HG03108 (cell line): ENCODE results near the gene KLHL9.
"Not testable (repeated sequence)": the region's sequence is repeated elsewhere in the genome, so short reads cannot be mapped to it uniquely, and the experiment has no call there.

ENCODE experiments used
- ATAC-seq: cut with Tn5 transposase; IDR thresholded peaks from one replicate; pipeline ENCODE4 v1.9.1; 2021; ENCODE audit warnings: moderate library complexity; ENCODE audit not compliant: unreplicated experiment

Gene KLHL9, protein sequence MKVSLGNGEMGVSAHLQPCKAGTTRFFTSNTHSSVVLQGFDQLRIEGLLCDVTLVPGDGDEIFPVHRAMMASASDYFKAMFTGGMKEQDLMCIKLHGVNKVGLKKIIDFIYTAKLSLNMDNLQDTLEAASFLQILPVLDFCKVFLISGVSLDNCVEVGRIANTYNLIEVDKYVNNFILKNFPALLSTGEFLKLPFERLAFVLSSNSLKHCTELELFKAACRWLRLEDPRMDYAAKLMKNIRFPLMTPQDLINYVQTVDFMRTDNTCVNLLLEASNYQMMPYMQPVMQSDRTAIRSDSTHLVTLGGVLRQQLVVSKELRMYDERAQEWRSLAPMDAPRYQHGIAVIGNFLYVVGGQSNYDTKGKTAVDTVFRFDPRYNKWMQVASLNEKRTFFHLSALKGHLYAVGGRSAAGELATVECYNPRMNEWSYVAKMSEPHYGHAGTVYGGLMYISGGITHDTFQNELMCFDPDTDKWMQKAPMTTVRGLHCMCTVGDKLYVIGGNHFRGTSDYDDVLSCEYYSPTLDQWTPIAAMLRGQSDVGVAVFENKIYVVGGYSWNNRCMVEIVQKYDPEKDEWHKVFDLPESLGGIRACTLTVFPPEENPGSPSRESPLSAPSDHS

DNA sequence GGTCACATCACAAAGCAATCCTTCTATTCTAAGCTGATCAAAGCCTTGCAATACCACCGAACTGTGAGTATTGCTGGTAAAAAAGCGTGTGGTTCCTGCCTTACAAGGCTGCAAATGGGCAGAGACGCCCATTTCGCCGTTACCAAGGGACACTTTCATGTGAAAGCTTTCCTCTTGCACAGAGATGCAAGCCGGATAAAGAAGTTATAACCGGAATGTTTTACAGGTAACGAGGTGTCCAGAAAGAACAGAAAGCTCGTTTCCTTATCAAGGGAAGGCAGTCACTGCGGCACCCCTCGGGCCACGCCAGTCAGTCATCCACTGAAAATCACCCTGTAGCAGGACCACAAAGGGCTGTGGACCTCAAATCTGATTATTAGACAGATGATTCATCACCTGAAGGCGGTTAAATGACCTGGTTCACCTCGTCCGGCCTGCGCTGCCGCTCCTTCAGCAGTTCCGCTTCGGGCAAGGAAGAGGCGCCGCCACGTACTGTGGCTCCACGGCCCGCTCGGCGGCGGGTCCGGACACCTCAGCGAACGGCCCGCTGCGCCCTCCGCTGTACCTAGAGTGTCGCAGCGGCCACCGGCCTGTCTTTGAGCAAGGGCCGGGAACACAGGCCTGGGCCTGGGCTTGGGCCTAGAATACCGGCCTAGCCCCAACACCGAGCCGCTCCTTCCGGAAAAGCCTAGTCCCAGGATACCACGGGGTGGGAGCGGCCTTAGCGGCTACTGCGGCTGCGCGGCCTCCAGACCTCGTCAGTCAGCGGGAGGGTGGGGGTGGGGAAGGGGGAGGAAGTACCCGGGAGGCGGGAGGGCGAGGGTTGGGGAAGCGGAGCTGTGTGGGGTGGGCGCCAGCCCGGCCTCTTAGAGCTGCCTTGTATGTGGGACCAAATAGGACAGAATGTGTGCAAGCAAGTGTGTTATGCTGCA is at the start of gene KLHL9:
TSS of gene KLHL9 (minus strand) at position 704 of the 932 bp plus-strand sequence. CDS start at position 159, 545 bp downstream.
- ATAC-seq = peak; percentile 93

DNA sequence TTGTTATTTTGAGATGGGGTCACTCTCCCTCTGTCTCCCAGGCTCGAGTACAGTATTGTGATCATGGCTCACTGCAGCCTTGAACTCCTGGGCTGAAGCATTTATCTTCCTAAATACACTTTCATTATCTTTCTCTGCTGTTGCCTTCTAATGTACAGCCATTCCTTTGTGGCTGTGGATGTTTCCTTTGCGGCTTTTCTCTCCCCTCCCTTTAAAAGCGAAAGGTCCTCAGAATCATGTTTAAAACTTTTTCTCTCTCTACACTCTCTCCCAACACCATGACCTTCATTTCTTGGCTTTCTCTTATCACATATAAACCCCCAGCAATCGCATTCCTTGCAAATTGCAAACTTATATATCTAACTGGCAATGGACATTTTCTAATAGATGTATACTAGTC is 48.4 kb upstream of the KLHL9 start:
- no peak for ATAC-seq

DNA sequence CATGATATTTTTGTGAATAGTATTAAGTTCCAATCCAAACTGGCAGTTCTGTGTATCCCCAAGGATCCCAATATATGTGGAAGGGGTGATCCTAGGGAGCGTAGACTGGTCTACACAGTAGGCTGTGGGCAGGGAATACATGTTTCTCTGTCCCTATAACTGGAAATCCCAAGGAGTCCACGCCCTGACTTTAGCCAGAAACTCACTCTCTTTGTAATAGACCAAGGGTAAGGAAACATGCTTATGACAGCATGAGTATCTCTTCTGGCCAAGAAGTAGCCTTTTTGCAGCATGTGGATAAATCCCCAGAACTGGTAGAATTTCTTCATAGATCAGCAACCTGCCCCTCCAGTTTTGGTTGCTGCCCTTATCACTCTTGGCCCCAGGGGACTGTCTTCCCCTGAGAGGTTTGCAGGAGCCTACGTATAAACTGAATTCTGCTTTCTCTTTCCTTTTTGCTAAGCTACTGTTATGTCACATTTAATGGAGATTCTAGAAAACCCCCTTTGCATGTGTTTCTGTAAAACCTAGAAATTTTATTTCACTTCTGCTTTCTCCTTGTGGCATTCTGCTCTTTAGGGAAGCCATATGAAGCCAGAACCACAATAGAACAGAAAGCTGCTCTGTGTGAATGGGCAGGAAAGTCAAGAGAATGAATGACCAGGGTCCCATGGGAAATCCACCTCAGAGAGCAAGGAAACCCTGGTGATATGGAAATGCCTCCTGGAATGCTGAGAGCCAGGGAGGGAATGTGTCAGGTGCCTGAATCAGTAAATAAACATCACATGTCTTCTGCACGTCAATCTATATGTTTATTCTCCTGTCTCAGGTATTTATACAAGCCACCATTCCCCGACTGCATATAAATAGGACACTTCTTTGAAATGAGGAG is 46.5 kb upstream of the KLHL9 start:
- peak; percentile 97 for ATAC-seq

DNA sequence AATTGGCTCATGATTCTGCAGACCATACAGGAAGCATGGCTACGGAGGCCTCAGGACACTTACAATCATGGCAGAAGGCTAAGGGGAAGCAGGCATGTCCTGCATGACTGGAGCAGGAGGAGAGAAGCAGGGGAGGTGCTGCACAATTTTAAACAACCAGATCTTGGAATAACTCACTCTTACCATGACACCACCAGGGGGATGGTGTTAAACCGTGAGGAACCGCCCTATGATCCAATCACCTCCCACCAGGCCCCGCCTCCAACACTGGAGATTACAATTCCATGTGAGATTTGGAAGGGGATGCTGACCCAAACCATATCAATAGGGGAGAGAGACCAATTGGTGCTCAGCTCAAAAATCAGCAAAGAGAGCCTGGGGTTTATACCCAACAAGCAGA is 36.3 kb upstream of the KLHL9 start:
- ATAC-seq = not testable (repeated sequence)

DNA sequence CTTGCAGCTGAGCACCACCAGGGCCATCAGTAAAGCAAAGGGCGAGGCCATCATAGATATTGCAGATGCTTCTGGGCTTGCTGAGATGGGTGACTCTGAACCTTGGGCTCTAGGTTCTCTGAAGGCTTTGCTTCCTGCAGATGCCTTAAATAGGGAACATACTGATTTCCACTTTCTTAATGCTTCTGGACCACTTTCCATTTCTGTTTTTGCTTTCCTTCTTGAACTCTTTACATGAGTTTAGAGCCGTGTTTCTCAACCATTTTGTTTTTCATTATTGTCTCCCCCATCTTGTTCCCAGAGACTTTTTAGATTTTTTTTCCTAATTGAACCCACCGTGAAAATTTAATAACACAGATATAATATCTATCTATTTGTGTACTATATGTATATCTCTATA is 32.8 kb upstream of the KLHL9 start, which contains the start of gene IFNA13:
TSS of gene IFNA13 (minus strand) at position 101 of the 400 bp plus-strand sequence. CDS start at position 54, 47 bp downstream.
- ATAC-seq = no peak

DNA sequence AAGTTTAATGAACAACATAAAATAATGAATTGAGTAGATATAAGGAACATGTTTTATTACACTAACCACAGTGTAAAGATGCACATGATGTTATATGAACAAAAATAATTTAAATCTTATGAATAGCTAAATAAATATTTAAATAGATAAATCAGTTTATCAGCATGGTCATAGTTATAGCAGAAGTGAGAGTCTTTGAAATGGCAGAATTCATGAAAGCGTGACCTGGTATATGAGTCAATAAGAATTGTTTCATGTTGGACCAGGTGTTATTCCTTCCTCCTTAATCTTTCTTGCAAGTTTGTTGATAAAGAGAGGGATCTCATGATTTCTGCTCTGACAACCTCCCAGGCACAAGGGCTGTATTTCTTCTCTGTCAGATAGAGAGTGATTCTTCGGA is 32.0 kb upstream of the KLHL9 start:
- peak; percentile 94 for ATAC-seq

DNA sequence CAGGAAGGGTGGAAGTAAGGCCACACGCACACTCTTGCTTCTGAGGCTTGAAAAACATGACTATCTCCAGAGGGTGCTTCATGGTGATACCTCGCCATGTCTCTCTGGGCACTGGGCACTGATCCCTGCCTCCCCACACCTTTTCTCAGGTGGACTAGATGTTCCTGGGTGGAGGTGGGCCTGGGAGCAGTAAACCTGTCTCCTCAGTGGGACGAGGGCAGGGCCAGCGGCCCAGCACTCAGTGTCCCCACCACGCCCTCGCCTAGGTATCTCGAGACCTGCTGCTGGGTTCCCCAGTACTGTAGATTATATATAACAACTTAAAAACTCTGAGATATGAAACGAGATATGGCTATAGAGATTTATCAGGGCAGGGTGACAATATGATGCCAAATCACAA is 27.1 kb upstream of the KLHL9 start:
- no peak for ATAC-seq

DNA sequence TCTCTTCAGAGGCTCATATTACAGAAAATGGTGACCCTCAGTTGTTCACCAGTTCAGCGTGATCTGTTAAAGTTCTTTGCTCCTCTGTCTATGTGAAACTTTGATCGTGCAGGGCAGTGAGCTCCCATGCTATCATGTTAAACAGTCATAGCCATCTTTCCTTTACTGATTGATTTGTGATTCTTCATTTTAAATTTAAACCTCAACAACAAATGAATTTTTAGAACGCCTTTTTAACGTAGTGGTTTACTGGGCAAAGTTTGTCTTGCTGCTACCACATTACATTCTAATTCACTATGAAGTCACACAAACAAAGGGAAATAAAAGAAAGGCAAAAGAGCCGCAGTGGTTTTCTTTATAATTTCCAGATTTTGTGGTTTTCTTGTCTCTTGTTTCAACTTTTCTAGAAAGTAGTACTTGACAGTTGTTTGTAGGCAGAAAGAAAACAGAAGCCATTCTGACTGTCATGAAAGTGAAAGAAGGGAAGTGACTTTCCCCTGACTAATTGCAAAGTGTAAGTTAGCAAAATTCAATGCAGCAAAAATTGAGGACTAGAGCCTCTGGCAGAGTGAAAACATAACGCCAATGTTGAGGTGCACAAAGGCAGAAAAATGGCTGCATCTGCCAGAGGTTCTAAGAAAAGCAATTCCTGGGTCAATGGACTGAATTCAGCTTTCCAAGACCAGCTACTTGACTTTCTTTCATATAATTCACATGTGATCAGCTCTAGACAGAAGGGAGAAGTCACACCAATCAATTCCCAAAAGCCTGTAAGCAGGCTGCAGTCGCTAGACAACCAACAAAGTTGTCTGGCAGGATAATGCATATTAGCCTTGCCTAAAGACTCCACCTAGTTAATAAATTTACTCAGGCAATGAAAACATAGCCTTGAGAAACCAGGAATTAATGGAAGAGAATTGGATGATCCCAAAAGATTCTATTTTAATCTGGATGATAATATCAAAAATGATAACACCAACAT is 22.6 kb upstream of the KLHL9 start:
- peak; percentile 82 for ATAC-seq

DNA sequence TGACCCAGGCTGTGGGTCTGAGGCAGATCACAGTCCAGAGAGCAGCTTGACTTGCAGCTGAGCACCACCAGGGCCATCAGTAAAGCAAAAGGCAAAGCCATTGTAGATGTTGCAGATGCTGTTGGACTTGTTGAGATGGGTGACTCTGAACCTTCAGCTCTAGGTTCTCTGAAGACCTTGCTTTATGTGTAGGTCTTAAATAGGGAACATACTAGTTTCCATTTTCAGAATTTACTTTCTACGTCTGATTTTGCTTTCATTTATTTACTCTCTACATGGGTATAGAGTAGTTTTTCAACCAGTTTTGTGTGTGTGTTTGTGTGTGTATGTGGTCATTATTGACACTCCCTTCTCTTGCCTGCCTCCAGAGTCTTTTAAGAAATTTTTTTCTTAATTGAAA is 15.6 kb upstream of the KLHL9 start, which contains the start of gene IFNA6:
TSS of gene IFNA6 (minus strand) at position 101 of the 400 bp plus-strand sequence. CDS start at position 101, 0 bp downstream.
- ATAC-seq = no peak

DNA sequence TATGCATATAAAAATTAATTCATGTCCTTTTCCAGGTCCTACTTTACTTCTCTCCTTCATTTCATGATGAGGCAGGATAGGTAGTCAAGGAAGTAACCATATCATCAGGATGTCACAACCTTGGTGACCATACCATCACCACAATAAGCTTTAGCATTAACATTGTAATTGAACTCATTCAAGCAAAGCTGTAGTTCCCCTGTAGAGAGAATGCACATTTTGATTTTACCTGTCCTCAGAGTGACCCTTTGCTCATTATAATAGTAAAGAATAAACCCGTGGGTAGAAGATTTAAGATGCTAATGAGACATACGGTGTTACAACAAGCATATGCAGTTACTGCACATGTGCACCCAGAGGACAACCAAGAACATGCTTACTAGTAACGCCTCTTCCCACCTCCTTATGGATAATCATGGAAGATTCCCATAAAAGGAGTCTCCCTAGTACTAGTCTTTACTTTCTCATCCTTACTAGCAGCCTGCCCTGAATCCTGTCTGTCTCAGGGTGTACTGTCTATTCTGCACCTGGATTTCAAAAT is 13.3 kb upstream of the KLHL9 start:
- no peak for ATAC-seq

DNA sequence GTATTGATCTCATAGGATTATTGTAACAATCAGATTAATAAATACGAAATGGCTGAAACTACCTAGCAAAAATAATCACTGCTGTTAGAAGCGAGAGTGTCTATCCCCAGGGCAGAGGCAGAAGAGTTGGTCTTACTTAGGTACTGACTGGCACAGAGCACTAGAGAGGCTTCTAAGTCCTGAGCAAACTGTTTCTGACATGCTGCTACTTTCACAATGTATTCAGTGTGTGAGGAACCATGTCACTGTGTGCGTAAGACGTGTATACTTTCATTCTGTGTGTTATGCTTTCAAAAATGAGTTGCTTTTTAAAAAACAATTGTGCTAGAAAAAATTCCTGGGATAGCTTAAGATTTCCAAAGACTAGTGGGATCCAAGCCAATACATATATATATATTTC is 5.5 kb upstream of the KLHL9 start:
- no peak for ATAC-seq

DNA sequence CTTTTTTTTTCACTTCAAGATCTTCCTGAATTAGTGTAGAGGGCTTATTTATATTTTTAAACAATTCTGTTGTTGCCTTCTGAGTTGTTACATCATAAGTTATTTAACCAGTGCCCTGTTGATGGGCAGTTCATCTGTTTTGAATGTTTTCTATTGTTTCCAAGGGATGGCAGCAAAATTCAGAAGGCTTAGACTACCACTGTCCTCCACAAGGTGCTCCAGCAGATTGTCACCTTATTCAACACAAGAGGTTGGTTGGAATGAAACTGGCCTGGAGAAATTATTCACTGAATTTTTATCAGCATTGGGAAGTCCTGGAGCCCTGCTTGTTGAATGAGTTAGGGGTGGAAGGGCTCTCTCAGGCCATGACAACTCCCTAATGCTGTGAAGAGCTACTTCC is 1.3 kb upstream of the KLHL9 start:
- no peak for ATAC-seq

DNA sequence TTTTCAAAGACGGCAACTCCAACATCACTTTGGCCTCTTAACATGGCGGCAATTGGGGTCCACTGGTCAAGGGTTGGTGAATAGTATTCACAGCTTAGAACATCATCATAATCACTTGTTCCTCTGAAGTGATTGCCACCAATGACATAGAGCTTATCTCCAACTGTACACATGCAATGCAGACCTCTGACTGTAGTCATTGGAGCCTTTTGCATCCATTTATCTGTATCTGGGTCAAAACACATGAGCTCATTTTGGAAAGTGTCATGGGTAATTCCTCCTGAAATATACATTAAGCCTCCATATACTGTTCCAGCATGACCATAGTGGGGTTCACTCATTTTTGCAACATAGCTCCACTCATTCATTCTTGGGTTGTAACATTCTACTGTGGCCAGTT is 2.0 kb downstream of the KLHL9 start:
- no peak for ATAC-seq

DNA sequence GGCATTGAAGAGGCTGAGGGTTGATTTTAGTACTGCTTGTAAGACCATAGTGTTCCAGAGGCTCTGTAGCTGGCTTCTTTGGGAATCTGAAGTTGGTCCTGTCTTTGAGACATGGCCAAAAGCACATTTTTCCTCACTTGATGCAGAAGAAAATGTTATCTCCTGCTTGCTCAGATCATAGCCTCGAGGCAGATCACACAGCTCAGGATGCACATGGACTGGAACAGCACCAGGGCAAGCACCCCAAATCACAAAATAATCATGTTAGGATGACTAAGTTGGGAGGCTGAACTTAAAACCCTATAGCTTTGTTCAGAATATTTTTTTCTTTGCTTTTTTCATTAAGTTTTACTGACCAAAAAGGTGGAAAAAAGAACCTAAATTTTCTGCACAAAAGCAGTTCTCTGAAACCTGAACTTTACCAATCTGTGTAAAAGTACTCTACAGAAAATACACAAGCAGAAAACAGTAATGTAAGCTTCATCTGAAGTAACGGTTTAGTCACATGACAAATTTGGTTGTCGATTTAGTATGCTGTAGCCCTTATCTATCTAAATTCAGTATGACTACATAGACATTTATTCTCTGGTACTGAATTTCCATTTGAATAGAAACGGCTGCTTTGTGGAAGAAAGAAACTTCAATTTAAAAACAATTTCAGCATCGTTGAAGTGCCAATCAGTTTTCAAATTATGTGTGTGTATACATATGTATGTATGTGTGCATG is 3.4 kb downstream of the KLHL9 start:
- no peak for ATAC-seq

DNA sequence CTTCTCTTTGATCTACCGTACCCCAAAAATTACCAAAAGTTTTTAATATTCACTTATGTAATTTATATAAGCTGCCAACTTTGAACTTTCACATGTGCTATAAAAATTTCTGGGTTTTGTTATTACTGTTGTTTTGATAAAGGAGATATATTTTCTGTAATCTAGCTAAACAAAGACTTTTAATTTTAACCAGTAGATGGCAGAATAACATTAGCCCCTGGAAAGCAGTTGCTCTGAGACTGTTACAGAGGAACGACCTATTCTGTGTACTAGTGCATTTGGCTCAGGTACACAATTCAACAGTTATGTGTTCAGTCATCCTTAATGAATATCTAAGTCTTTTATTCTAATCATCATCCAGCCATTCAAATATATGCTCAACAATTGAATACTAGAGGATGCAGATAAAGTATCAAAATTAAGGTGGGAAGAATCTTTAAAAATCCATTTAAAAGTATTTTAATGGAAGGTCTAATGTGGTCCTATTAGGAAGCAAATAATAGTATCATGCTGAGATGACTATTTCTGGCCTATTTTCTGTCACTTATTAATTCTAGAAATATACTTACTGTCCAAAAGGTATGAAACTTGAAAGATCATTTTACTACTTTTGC is 8.6 kb downstream of the KLHL9 start:
- ATAC-seq = peak; percentile 73

DNA sequence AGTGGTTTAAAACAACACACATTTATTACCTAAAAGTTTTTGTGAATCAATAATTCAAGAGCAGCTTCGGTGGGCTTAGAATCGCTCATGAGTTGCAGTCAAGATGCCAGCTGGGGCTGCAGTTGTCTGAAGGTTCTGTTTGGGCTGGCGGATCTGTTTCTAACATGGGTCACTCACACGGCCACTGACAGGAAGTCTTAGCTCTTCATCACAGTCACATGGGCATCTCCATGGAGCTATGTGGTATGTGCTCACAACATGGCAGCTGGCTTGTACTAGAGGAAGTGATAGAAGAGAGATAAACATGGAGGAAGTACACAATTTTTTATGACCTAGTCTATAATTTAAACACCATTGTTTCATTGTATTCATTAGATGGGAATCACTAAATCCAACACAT is 11.2 kb downstream of the KLHL9 start:
- no peak for ATAC-seq

DNA sequence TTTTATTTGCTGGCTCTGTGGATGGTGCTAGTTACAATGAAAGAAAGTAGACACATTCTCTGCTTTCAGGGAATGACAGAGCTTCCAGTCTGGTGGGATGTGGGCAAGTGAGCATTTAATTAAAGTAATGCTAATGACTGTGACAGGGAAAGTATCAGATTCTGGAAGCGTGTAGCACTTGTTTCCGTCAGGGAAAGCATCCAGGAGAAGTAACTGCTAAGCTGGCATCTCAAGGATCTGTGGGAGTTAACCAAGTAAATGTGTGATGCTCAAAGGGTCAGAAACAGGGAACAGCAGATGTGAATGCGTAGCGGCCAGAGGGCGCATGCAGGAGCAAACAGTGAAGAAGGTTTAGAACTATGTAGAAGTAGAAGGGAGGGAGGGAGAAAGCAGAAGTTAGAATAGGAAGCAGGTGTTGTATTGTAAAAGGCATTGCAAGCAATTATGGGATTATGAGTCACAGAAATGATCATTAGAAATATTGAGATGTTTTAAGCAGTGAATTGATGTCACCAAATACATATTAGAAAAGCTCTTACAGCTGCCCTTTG is 12.2 kb downstream of the KLHL9 start:
- ATAC-seq = no peak
